ENCODE data around the gene MOB3B.

MOB3B gene

GRCh38 chr9:27487927-27488326 is 41.7 kb downstream of the MOB3B start:
- TF ChIP-seq EZH2 (IDR thresholded peaks at IDR 0.05; ENCODE audit: borderline replicate concordance, low read length) (no peak), CTCF (IDR thresholded peaks at IDR 0.05; ENCODE audit: low read length) (no peak)
- no peaks in the 10 kb centered on the region for H3K79me2 ChIP-seq (ENCODE audit: insufficient read depth, low read length)
- no peak overlapping the region for H3K4me2 ChIP-seq (ENCODE audit: low read length)
- no peaks in the 10 kb centered on the region for H4K20me1 ChIP-seq (ENCODE audit: insufficient read depth, low read length)
- no peaks in the 10 kb centered on the region for H3K27me3 ChIP-seq (ENCODE audit: insufficient read depth, low read length)
- no peaks in the 10 kb centered on the region for H3K9me3 ChIP-seq (ENCODE audit: low read length)
- no peak overlapping the region for H3K27ac ChIP-seq (ENCODE audit: low read depth, low read length, poor library complexity, severe bottlenecking)
- no peaks in the 10 kb centered on the region for H3K9me2 ChIP-seq (ENCODE audit: low read depth, low read length)
- H3F3A ChIP-seq (ENCODE audit: insufficient read depth, low read length): no peaks in the 10 kb centered on the region
- H3K4me1 ChIP-seq (ENCODE audit: insufficient read depth, low read length, severe bottlenecking): no peaks in the 10 kb centered on the region
- no peaks in the 10 kb centered on the region for H3K36me3 ChIP-seq (ENCODE audit: insufficient read depth, low read length)
- H3K9ac ChIP-seq (ENCODE audit: low read length): no peak overlapping the region
- no peak overlapping the region for H2AFZ ChIP-seq (ENCODE audit: low read length)
- no peak overlapping the region for H3K4me3 ChIP-seq (ENCODE audit: low read depth, low read length, poor library complexity, severe bottlenecking)

GRCh38 chr9:27487128-27487640 is 42.4 kb downstream of the MOB3B start:
- TF ChIP-seq EZH2 (IDR thresholded peaks at IDR 0.05; ENCODE audit: borderline replicate concordance, low read length): no peak
- no peak for TF ChIP-seq CTCF (IDR thresholded peaks at IDR 0.05; ENCODE audit: low read length)
- Histone ChIP-seq H3K9ac (ENCODE audit: low read length) (no peak overlapping the region), H3K79me2 (ENCODE audit: insufficient read depth, low read length) (no peaks in the 10 kb centered on the region)

GRCh38 chr9:27485158-27485557 is 44.5 kb downstream of the MOB3B start:
- Histone ChIP-seq H3K27me3 (ENCODE audit: insufficient read depth, low read length) (no peaks in the 10 kb centered on the region), H2AFZ (ENCODE audit: low read length) (no peak overlapping the region), H3K4me1 (ENCODE audit: insufficient read depth, low read length, severe bottlenecking) (no peaks in the 10 kb centered on the region), H3K9me2 (ENCODE audit: low read depth, low read length) (no peaks in the 10 kb centered on the region), H3K9ac (ENCODE audit: low read length) (no peak overlapping the region), H3K4me2 (ENCODE audit: low read length) (no peak overlapping the region), H3K27ac (ENCODE audit: low read depth, low read length, poor library complexity, severe bottlenecking) (no peak overlapping the region), H3K36me3 (ENCODE audit: insufficient read depth, low read length) (no peaks in the 10 kb centered on the region), H3F3A (ENCODE audit: insufficient read depth, low read length) (no peaks in the 10 kb centered on the region), H4K20me1 (ENCODE audit: insufficient read depth, low read length) (no peaks in the 10 kb centered on the region), H3K4me3 (ENCODE audit: low read depth, low read length, poor library complexity, severe bottlenecking) (no peak overlapping the region), H3K79me2 (ENCODE audit: insufficient read depth, low read length) (no peaks in the 10 kb centered on the region), H3K9me3 (ENCODE audit: low read length) (no peaks in the 10 kb centered on the region)
- TF ChIP-seq EZH2 (IDR thresholded peaks at IDR 0.05; ENCODE audit: borderline replicate concordance, low read length): no peak
- no peak for TF ChIP-seq CTCF (IDR thresholded peaks at IDR 0.05; ENCODE audit: low read length)

More at GRCh38 chr9:27487128-27487640, 42.4 kb downstream of the MOB3B start:
- Histone ChIP-seq H3K9me3 (ENCODE audit: low read length) (no peaks in the 10 kb centered on the region), H3K4me2 (ENCODE audit: low read length) (no peak overlapping the region), H3F3A (ENCODE audit: insufficient read depth, low read length) (no peaks in the 10 kb centered on the region), H2AFZ (ENCODE audit: low read length) (no peak overlapping the region), H4K20me1 (ENCODE audit: insufficient read depth, low read length) (no peaks in the 10 kb centered on the region), H3K36me3 (ENCODE audit: insufficient read depth, low read length) (no peaks in the 10 kb centered on the region), H3K9me2 (ENCODE audit: low read depth, low read length) (no peaks in the 10 kb centered on the region), H3K4me3 (ENCODE audit: low read depth, low read length, poor library complexity, severe bottlenecking) (no peak overlapping the region), H3K4me1 (ENCODE audit: insufficient read depth, low read length, severe bottlenecking) (no peaks in the 10 kb centered on the region), H3K27me3 (ENCODE audit: insufficient read depth, low read length) (no peaks in the 10 kb centered on the region), H3K27ac (ENCODE audit: low read depth, low read length, poor library complexity, severe bottlenecking) (no peak overlapping the region)
